Right lobe of liver (tissue), 4 donors: ENCODE results near the gene TTLL3.

Experiments
- POLR2A ChIP-seq: fragments of 450-650 bp; IDR thresholded peaks from one replicate; pipeline ENCODE4 v1.6.1; 2017; ENCODE audit warnings: antibody characterized with exemption, mild to moderate bottlenecking
- TF ChIP-seq, protein P1 (sequence below), 4 donors: fragments of 200-600 bp in 3 of 4; fragments of 450-650 bp in 1 of 4; IDR thresholded peaks; one replicate each; pipeline versions ENCODE4 v1.5.1 to v1.8.0; 2016 to 2022; ENCODE audit warnings: antibody characterized with exemption in 4 of 4, mild to moderate bottlenecking in 2 of 4
- donor health status: DM: no; HTN: no; CAD: no.
- donor health status: DM: no; HTN: no; CAD: no.
- donor health status: DM: no; HTN: yes; CAD: no.

- TF ChIP-seq, protein P1, sequence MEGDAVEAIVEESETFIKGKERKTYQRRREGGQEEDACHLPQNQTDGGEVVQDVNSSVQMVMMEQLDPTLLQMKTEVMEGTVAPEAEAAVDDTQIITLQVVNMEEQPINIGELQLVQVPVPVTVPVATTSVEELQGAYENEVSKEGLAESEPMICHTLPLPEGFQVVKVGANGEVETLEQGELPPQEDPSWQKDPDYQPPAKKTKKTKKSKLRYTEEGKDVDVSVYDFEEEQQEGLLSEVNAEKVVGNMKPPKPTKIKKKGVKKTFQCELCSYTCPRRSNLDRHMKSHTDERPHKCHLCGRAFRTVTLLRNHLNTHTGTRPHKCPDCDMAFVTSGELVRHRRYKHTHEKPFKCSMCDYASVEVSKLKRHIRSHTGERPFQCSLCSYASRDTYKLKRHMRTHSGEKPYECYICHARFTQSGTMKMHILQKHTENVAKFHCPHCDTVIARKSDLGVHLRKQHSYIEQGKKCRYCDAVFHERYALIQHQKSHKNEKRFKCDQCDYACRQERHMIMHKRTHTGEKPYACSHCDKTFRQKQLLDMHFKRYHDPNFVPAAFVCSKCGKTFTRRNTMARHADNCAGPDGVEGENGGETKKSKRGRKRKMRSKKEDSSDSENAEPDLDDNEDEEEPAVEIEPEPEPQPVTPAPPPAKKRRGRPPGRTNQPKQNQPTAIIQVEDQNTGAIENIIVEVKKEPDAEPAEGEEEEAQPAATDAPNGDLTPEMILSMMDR (IDR thresholded peaks at IDR 0.05): no peak
- TF ChIP-seq POLR2A: no peak
Measured at GRCh38 chr3:9795207-9795606, 14.9 kb upstream of the TTLL3 start.
